ENCODE data around the gene REN.

- TF ChIP-seq REST (IDR thresholded peaks at IDR 0.05; ENCODE audit: insufficient read depth in 1 of 2, low read depth in 2 of 2, low read length in 2 of 2) (no peak), SIN3A (IDR thresholded peaks at IDR 0.05; ENCODE audit: borderline replicate concordance, insufficient read depth, low read length) (no peak)
Measured at GRCh38 chr1:204134103-204134502, 32.0 kb downstream of the REN start.

All from PFSK-1 (cell line).